Measurements from ENCODE around the gene CCDC187. TPM values are rescaled to one million over a fixed set of nuclear protein-coding genes. Genes with fewer than 3 reads are reported as not detected.
A peak's percentile ranks its signal among the peaks of the same experiment; 100 is the strongest.

CCDC187 gene
- total and polyA plus RNA-seq, 2 of the 8 experiments (the other 6 are each of a cell fraction or from before 2014, with no cell fraction given): 0.02 TPM; not detected in 1

GRCh38 chr9:136233411-136233810 is 70.5 kb downstream of the CCDC187 start:
- FAIRE-seq: no peak
- 94% methylated on average over 15 of the region's 15 CpGs; no CpG with 5 or more reads in 1 of the 2 experiments for WGBS, 2 experiments (ENCODE audit: extremely low coverage in 1 of 2, insufficient coverage in 1 of 2, insufficient read length in 1 of 2, insufficient replicate concordance in 2 of 2, low coverage in 1 of 2, low lambda C conversion rate in 2 of 2, missing lambda C conversion rate in 1 of 2)
- no peak for TF ChIP-seq TAF1 (IDR thresholded peaks at IDR 0.05; ENCODE audit: low read depth, low read length)
- TF ChIP-seq KDM1A (IDR thresholded peaks at IDR 0.05; ENCODE audit: borderline replicate concordance, low read length): no peak
- no peak for TF ChIP-seq TCF12 (IDR thresholded peaks at IDR 0.05; ENCODE audit: low read depth, low read length)
- TF ChIP-seq SAP30 (IDR thresholded peaks at IDR 0.05; ENCODE audit: insufficient read depth, insufficient replicate concordance, low read length): no peak
- no peak for TF ChIP-seq KDM4A (IDR thresholded peaks at IDR 0.05; ENCODE audit: low read depth, low read length, severe bottlenecking)
- TF ChIP-seq CHD2 (IDR thresholded peaks at IDR 0.05; ENCODE audit: low read length): no peak
- no peak for TF ChIP-seq NRF1 (IDR thresholded peaks at IDR 0.05; ENCODE audit: low read depth, low read length)
- no peak for TF ChIP-seq EZH2 (IDR thresholded peaks at IDR 0.05; ENCODE audit: low read depth, low read length, severe bottlenecking)
- TF ChIP-seq, protein P1, sequence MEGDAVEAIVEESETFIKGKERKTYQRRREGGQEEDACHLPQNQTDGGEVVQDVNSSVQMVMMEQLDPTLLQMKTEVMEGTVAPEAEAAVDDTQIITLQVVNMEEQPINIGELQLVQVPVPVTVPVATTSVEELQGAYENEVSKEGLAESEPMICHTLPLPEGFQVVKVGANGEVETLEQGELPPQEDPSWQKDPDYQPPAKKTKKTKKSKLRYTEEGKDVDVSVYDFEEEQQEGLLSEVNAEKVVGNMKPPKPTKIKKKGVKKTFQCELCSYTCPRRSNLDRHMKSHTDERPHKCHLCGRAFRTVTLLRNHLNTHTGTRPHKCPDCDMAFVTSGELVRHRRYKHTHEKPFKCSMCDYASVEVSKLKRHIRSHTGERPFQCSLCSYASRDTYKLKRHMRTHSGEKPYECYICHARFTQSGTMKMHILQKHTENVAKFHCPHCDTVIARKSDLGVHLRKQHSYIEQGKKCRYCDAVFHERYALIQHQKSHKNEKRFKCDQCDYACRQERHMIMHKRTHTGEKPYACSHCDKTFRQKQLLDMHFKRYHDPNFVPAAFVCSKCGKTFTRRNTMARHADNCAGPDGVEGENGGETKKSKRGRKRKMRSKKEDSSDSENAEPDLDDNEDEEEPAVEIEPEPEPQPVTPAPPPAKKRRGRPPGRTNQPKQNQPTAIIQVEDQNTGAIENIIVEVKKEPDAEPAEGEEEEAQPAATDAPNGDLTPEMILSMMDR (IDR thresholded peaks at IDR 0.05; ENCODE audit: control extremely low read depth in 1 of 3, insufficient read depth in 1 of 3, low read depth in 1 of 3, low read length in 3 of 3): no peak
- TF ChIP-seq JUND (IDR thresholded peaks at IDR 0.05; ENCODE audit: low read length): no peak
- no peak for TF ChIP-seq TEAD4 (IDR thresholded peaks at IDR 0.05; ENCODE audit: low read depth, low read length)

More at GRCh38 chr9:136233411-136233810, 70.5 kb downstream of the CCDC187 start:
- H2BK20ac ChIP-seq (ENCODE audit: low read length): no peak overlapping the region
- H3K27ac ChIP-seq (ENCODE audit: low read depth, low read length): no peak overlapping the region
- H3K36me3 ChIP-seq (ENCODE audit: control insufficient read depth in 2 of 4, insufficient read depth in 4 of 4, low read length in 3 of 4): peaks cover 0 to 14% (median 1%) of the 10 kb centered on the region in 4 experiments; a peak in 2 of 8 replicates
- 0 out of 2 replicates have a peak overlapping the region, but pooled peaks have one; percentile 81 for H2BK5ac ChIP-seq (ENCODE audit: low read depth, low read length)
- CTCF ChIA-PET (ENCODE audit: partially characterized antibody): interaction anchor here (0.8 to 1.6 kb wide), 6 partner anchors 8 to 49 kb away, joined by 3 to 8 read pairs (median 4); no protein-coding TSS in a partner anchor
- DNase-seq (ENCODE audit: low read depth in 1 of 2, low spot score in 2 of 2): no peak
- H2BK15ac ChIP-seq (ENCODE audit: low read length): no peak overlapping the region
- POLR2A ChIA-PET (ENCODE audit: partially characterized antibody): interaction anchor here (0.8 kb wide), 1 partner anchor 34 kb away, joined by 3 read pairs; no protein-coding TSS in a partner anchor
- peaks cover 6 to 79% of the 10 kb centered on the region in 2 experiments; a peak in 3 of 4 replicates for H3K79me2 ChIP-seq (ENCODE audit: control insufficient read depth in 1 of 2, insufficient read depth in 2 of 2, low read length in 2 of 2)
- no peak overlapping the region for H3K56ac ChIP-seq (replicated peaks; ENCODE audit: insufficient read length, low read depth, low read length)
- H3K79me1 ChIP-seq (ENCODE audit: low read depth, low read length): peaks cover 21% of the 10 kb centered on the region
- no peak overlapping the region for H3K4me3 ChIP-seq (ENCODE audit: extremely low read depth in 1 of 4, insufficient read depth in 2 of 4, low read depth in 3 of 4, low read length in 4 of 4)
- H3K18ac ChIP-seq (ENCODE audit: extremely low read depth, low read length): no peak overlapping the region
- no peaks in the 10 kb centered on the region for H3K27me3 ChIP-seq (replicated peaks in 1 of 4; ENCODE audit: control insufficient read depth in 3 of 4, extremely low read depth in 1 of 4, insufficient read depth in 3 of 4, low read length in 3 of 4)
- H4K5ac ChIP-seq (ENCODE audit: insufficient read length, low read depth, low read length): no peak overlapping the region
- no peak overlapping the region for H4K91ac ChIP-seq (replicated peaks; ENCODE audit: insufficient read length, low read length)
- H2BK120ac ChIP-seq (replicated peaks; ENCODE audit: low read depth, low read length): no peak overlapping the region
- no peak overlapping the region for H3K4ac ChIP-seq (replicated peaks; ENCODE audit: insufficient read length, low read depth, low read length)
- H4K8ac ChIP-seq (ENCODE audit: extremely low read depth, insufficient read depth, low read length): no peak overlapping the region
- H2BK12ac ChIP-seq (ENCODE audit: low read depth, low read length): no peak overlapping the region
- H3K4me1 ChIP-seq (replicated peaks in 1 of 4; ENCODE audit: control insufficient read depth in 3 of 4, insufficient read depth in 4 of 4, low read length in 3 of 4): no peaks in the 10 kb centered on the region; a peak in 1 of 7 replicates
- H2AK5ac ChIP-seq (ENCODE audit: low read depth, low read length): peak overlapping the region; percentile 5; the same call in 1 of the 2 replicates
- H3K4me2 ChIP-seq (ENCODE audit: insufficient read depth in 1 of 2, low read depth in 2 of 2, low read length in 2 of 2): no peak overlapping the region
- no peak overlapping the region for H2AFZ ChIP-seq (ENCODE audit: low read length)
- H4K20me1 ChIP-seq (replicated peaks in 1 of 2; ENCODE audit: control insufficient read depth in 1 of 2, insufficient read depth in 2 of 2, low read length in 2 of 2): peaks cover 16 to 18% of the 10 kb centered on the region in 2 experiments
- no peaks in the 10 kb centered on the region for H3K9me3 ChIP-seq (ENCODE audit: insufficient read depth in 2 of 2, low read depth in 1 of 2, low read length in 1 of 2)
- H3K23me2 ChIP-seq (ENCODE audit: low read depth, low read length): no peaks in the 10 kb centered on the region
- no peak overlapping the region for H3K23ac ChIP-seq (ENCODE audit: insufficient read length)
- peak overlapping the region in 1 of 4 experiments; percentile 8; a peak in 1 of 7 replicates for H3K9ac ChIP-seq (replicated peaks in 1 of 4; ENCODE audit: extremely low read depth in 1 of 4, low read depth in 3 of 4, low read length in 3 of 4)
- H3K14ac ChIP-seq (ENCODE audit: insufficient read length): no peak overlapping the region
